DOHH2 (cell line): Measurements from ENCODE around the gene INPP4B.

Experiments
- H3F3A ChIP-seq: fragments of 200-600 bp; sonication (generic), shearing (Covaris generic); 2 replicates; pipeline ENCODE4 v1.6.0; 2016; ENCODE audit warnings: antibody characterized with exemption, mild to moderate bottlenecking; ENCODE audit not compliant: control insufficient read depth, insufficient read depth
- H3K27ac ChIP-seq: fragments of 200-600 bp; sonication (generic); 2 replicates; pipeline ENCODE4 v1.5.1; 2014; ENCODE audit warnings: low read depth, mild to moderate bottlenecking, low read length, moderate library complexity
- H3K27me3 ChIP-seq: fragments of 200-600 bp; sonication (generic); 2 replicates; pipeline ENCODE4 v1.6.1; 2014; ENCODE audit warnings: mild to moderate bottlenecking, low read length, mixed read lengths; ENCODE audit not compliant: control insufficient read depth
- H3K36me3 ChIP-seq: fragments of 200-600 bp; sonication (generic); 2 replicates; pipeline ENCODE4 v1.6.1; 2014; ENCODE audit warnings: mild to moderate bottlenecking, low read length, moderate library complexity, mixed read lengths; ENCODE audit not compliant: control insufficient read depth
- H3K4me1 ChIP-seq: fragments of 200-600 bp; sonication (generic); 2 replicates; pipeline ENCODE4 v1.6.1; 2014; ENCODE audit warnings: mild to moderate bottlenecking, low read length, mixed read lengths; ENCODE audit not compliant: control insufficient read depth
- H3K4me2 ChIP-seq: fragments of 200-600 bp; sonication (generic); 2 replicates; pipeline ENCODE4 v1.6.0; 2014; ENCODE audit warnings: mild to moderate bottlenecking, low read length, moderate library complexity
- H3K4me3 ChIP-seq: fragments of 200-600 bp; sonication (generic); 2 replicates; pipeline ENCODE4 v1.5.1; 2014; ENCODE audit warnings: mild to moderate bottlenecking, low read length, mixed read lengths
- H3K79me2 ChIP-seq: fragments of 200-600 bp; sonication (generic); 2 replicates; pipeline ENCODE4 v1.6.1; 2014; ENCODE audit warnings: mild to moderate bottlenecking, low read length, mixed read lengths; ENCODE audit not compliant: control insufficient read depth
- H3K9me2 ChIP-seq: fragments of 200-600 bp; sonication (generic); replicated peaks from 2 replicates; pipeline ENCODE4 v1.6.1; 2014; ENCODE audit warnings: mild to moderate bottlenecking, low read length, mixed read lengths; ENCODE audit not compliant: control insufficient read depth
- H3K9me3 ChIP-seq: fragments of 200-600 bp; sonication (generic); 2 replicates; pipeline ENCODE4 v1.6.1; 2014; ENCODE audit warnings: antibody characterized with exemption, low read length, mixed read lengths; ENCODE audit not compliant: control insufficient read depth, insufficient read depth
- H4K20me1 ChIP-seq: fragments of 200-600 bp; sonication (generic); 2 replicates; pipeline ENCODE4 v1.6.0; 2014; ENCODE audit warnings: low read depth, mild to moderate bottlenecking, antibody characterized with exemption, low read length, moderate library complexity; ENCODE audit not compliant: control insufficient read depth, insufficient read depth
- CTCF ChIP-seq: fragments of 200-600 bp; sonication (generic); IDR thresholded peaks from one replicate; pipeline ENCODE4 v1.5.1; 2014; ENCODE audit warnings: antibody characterized with exemption, mild to moderate bottlenecking, low read depth, low read length; ENCODE audit not compliant: poor library complexity, severe bottlenecking
- EZH2phosphoT487 ChIP-seq: fragments of 200-600 bp; sonication (generic); IDR thresholded peaks from 2 replicates; pipeline ENCODE4 v1.6.1; 2017; ENCODE audit warnings: borderline replicate concordance, mild to moderate bottlenecking, antibody characterized with exemption, low read length, moderate library complexity, mixed read lengths

The INPP4B gene

GRCh38 chr4:142418697-142419096 is 427.4 kb downstream of the INPP4B start:
- no peaks in the 10 kb centered on the region for H3K9me2 ChIP-seq
- no peak overlapping the region for H3K4me2 ChIP-seq
- no peaks in the 10 kb centered on the region for H4K20me1 ChIP-seq
- H3K27ac ChIP-seq, result no peak overlapping the region
- no peaks in the 10 kb centered on the region for H3F3A ChIP-seq
- no peaks in the 10 kb centered on the region; the same call in 1 of the 2 replicates for H3K9me3 ChIP-seq
- no peaks in the 10 kb centered on the region for H3K27me3 ChIP-seq
- H3K79me2 ChIP-seq, result no peaks in the 10 kb centered on the region
- no peak overlapping the region for H3K4me3 ChIP-seq
- TF ChIP-seq EZH2phosphoT487 (no peak), CTCF (no peak)
- no peaks in the 10 kb centered on the region for H3K36me3 ChIP-seq
- no peaks in the 10 kb centered on the region for H3K4me1 ChIP-seq

- Histone ChIP-seq H3K9me2 (no peaks in the 10 kb centered on the region), H3K4me1 (no peaks in the 10 kb centered on the region), H3K4me3 (no peak overlapping the region), H3K79me2 (no peaks in the 10 kb centered on the region), H3K4me2 (no peak overlapping the region), H3K27ac (no peak overlapping the region), H3K36me3 (no peaks in the 10 kb centered on the region), H3F3A (no peaks in the 10 kb centered on the region), H3K9me3 (no peaks in the 10 kb centered on the region; the same call in 1 of the 2 replicates), H3K27me3 (no peaks in the 10 kb centered on the region), H4K20me1 (no peaks in the 10 kb centered on the region)
- TF ChIP-seq CTCF (no peak), EZH2phosphoT487 (no peak)
Measured at GRCh38 chr4:142416711-142417275, 429.3 kb downstream of the INPP4B start.

GRCh38 chr4:142416121-142416520 is 430.0 kb downstream of the INPP4B start:
- Histone ChIP-seq H3K4me1 (no peaks in the 10 kb centered on the region), H3K27me3 (no peaks in the 10 kb centered on the region), H4K20me1 (no peaks in the 10 kb centered on the region), H3K79me2 (no peaks in the 10 kb centered on the region), H3K9me2 (no peaks in the 10 kb centered on the region), H3K27ac (no peak overlapping the region), H3F3A (no peaks in the 10 kb centered on the region), H3K9me3 (no peaks in the 10 kb centered on the region; the same call in 1 of the 2 replicates), H3K36me3 (no peaks in the 10 kb centered on the region), H3K4me2 (no peak overlapping the region), H3K4me3 (no peak overlapping the region)
- TF ChIP-seq EZH2phosphoT487, result no peak
- no peak for TF ChIP-seq CTCF
